HCT116 (cell line): ENCODE data around the gene ZNF227.

Experiments used
- CTCF ChIP-seq, 3 experiments: fragments of 200-600 bp in 1 of 3; sonication (generic) in 1 of 3; IDR thresholded peaks in 2 of 3; conservative IDR thresholded peaks in 1 of 3; 2 replicates each; pipeline ENCODE4 v1.5.1; 2012 to 2017; ENCODE audit warnings: low read depth in 2 of 3, low read length in 2 of 3, antibody characterized with exemption in 1 of 3, borderline replicate concordance in 1 of 3, control low read depth in 1 of 3, mild to moderate bottlenecking in 1 of 3, mixed read lengths in 1 of 3, mixed run types in 1 of 3, moderate library complexity in 1 of 3; ENCODE audit not compliant: insufficient read depth in 1 of 3
- ELF1 ChIP-seq: IDR thresholded peaks from 2 replicates; pipeline ENCODE4 v1.6.1; 2012; ENCODE audit warnings: low read depth, borderline replicate concordance
- EZH2 ChIP-seq: fragments of 200-600 bp; sonication (generic); IDR thresholded peaks from 2 replicates; pipeline ENCODE4 v1.6.1; 2017; ENCODE audit warnings: antibody characterized with exemption, mixed run types
- EZH2phosphoT487 ChIP-seq: fragments of 200-600 bp; IDR thresholded peaks from 2 replicates; pipeline ENCODE4 v1.6.1; 2018; ENCODE audit warnings: antibody characterized with exemption, borderline replicate concordance
- MAX ChIP-seq: IDR thresholded peaks from 2 replicates; pipeline ENCODE4 v1.6.1; 2012
- POLR2A ChIP-seq: IDR thresholded peaks from 2 replicates; pipeline ENCODE4 v1.7.0; 2011; ENCODE audit warnings: borderline replicate concordance; ENCODE audit not compliant: insufficient read depth, insufficient read length; ENCODE audit errors: extremely low read depth
- POLR2AphosphoS5 ChIP-seq: IDR thresholded peaks from 2 replicates; pipeline ENCODE4 v1.6.1; 2011; ENCODE audit warnings: mild to moderate bottlenecking, low read depth, low read length, moderate library complexity
- SP1 ChIP-seq: IDR thresholded peaks from 2 replicates; pipeline ENCODE4 v1.6.1; 2012; ENCODE audit warnings: low read depth
- YY1 ChIP-seq: IDR thresholded peaks from 2 replicates; pipeline ENCODE4 v1.6.1; 2011; ENCODE audit warnings: low read length, low read depth, moderate library complexity, mild to moderate bottlenecking; ENCODE audit not compliant: insufficient replicate concordance; ENCODE audit errors: extremely low read depth
- ZNF274 ChIP-seq: fragments of 200-500 bp; sonication (Bioruptor generic); IDR thresholded peaks from 2 replicates; pipeline ENCODE4 v1.6.1; 2014; ENCODE audit warnings: mild to moderate bottlenecking, low read depth, low read length, inconsistent platforms

GRCh38 chr19:44212866-44213346, 574 bp downstream of the ZNF227 start:
- TF ChIP-seq POLR2A = no peak
- TF ChIP-seq ZNF274 = no peak
- no peak for TF ChIP-seq SP1
- TF ChIP-seq ELF1 = no peak
- no peak for TF ChIP-seq CTCF (IDR thresholded peaks at IDR 0.05 in 2 of 3, conservative IDR thresholded peaks at IDR 0.05 in 1 of 3; ENCODE audit: borderline replicate concordance in 1 of 3, insufficient read depth in 1 of 3, low read depth in 2 of 3, low read length in 2 of 3)
- TF ChIP-seq EZH2phosphoT487 = no peak
- no peak for TF ChIP-seq POLR2AphosphoS5
- TF ChIP-seq YY1 = no peak
- TF ChIP-seq MAX = no peak
- TF ChIP-seq EZH2 = no peak
